K562 (cell line): Measurements from ENCODE around the gene SLC26A2. TPM values are rescaled to one million over a fixed set of nuclear protein-coding genes. Genes with fewer than 3 reads are reported as not detected.

Experiments
- BRD4 ChIP-seq: fragments of 200-600 bp; sonication (generic); IDR thresholded peaks from 2 replicates; pipeline ENCODE4 v1.6.1; 2017; ENCODE audit warnings: inconsistent platforms
- FOXK2 ChIP-seq, 2 experiments: fragments of 450-650 bp; IDR thresholded peaks in 1 of 2; conservative IDR thresholded peaks in 1 of 2; 2 replicates each; pipeline ENCODE4 v1.6.1; 2016; ENCODE audit warnings: low read depth in 2 of 2, mild to moderate bottlenecking in 1 of 2
- HDAC2 ChIP-seq: fragments of 450-650 bp; IDR thresholded peaks from 2 replicates; pipeline ENCODE4 v1.6.1; 2016; ENCODE audit warnings: mild to moderate bottlenecking
- IFI16 ChIP-seq: fragments of 250-450 bp; sonication (Bioruptor Pico); IDR thresholded peaks from 2 replicates; pipeline ENCODE4 v2.1.2; 2022; ENCODE audit warnings: mild to moderate bottlenecking, inconsistent platforms
- KAT8 ChIP-seq: fragments of 450-650 bp; IDR thresholded peaks from 2 replicates; pipeline ENCODE4 v1.6.1; 2016; ENCODE audit warnings: low read depth, mild to moderate bottlenecking
- KDM1A ChIP-seq, 2 experiments: fragments of 450-650 bp; IDR thresholded peaks; 2 replicates each; pipeline ENCODE4 v1.6.1; 2016; ENCODE audit warnings: mild to moderate bottlenecking in 2 of 2
- NCOR1 ChIP-seq: fragments of 450-650 bp; IDR thresholded peaks from 2 replicates; pipeline ENCODE4 v1.6.1; 2016; ENCODE audit warnings: mild to moderate bottlenecking, moderate library complexity
- NFIC ChIP-seq: fragments of 450-650 bp; IDR thresholded peaks from 2 replicates; pipeline ENCODE4 v1.6.1; 2017; ENCODE audit warnings: mild to moderate bottlenecking, inconsistent platforms
- SIN3B ChIP-seq: fragments of 450-650 bp; IDR thresholded peaks from 2 replicates; pipeline ENCODE4 v1.6.1; 2017; ENCODE audit warnings: low read depth, mild to moderate bottlenecking, moderate library complexity
- SMAD1 ChIP-seq: fragments of 150-350 bp; IDR thresholded peaks from 2 replicates; pipeline ENCODE4 v1.6.1; 2014; ENCODE audit warnings: low read length, low read depth; ENCODE audit not compliant: partially characterized antibody
- TEAD1 ChIP-seq, 2 experiments: fragments of 450-650 bp in 1 of 2; sonication (generic) in 1 of 2; formaldehyde crosslinking; IDR thresholded peaks; 2 replicates each; pipeline versions ENCODE4 v1.4.0 to v1.8.0; 2020 to 2022; ENCODE audit warnings: mild to moderate bottlenecking in 2 of 2, missing genetic modification reagents in 1 of 2
- ZHX1 ChIP-seq: fragments of 150-350 bp; conservative IDR thresholded peaks from 2 replicates; pipeline ENCODE4 v1.6.1; 2014; ENCODE audit warnings: low read length
- ZNF175 ChIP-seq: fragments of 200-800 bp; sonication (Bioruptor generic); IDR thresholded peaks from 2 replicates; pipeline ENCODE4 v1.6.1; 2016; ENCODE audit warnings: low read depth, mild to moderate bottlenecking, missing genetic modification characterization, missing compliant biosample characterization
- ZNF584 ChIP-seq: fragments of 200-800 bp; sonication (Bioruptor generic); IDR thresholded peaks from 2 replicates; pipeline ENCODE4 v1.6.1; 2016; ENCODE audit warnings: low read depth, mild to moderate bottlenecking, missing genetic modification characterization, missing compliant biosample characterization
- polyA plus RNA-seq, 8 experiments: library from polyadenylated mRNA; depleted of rRNA in 4 of 8; stranded (reverse) in 5 of 8; unstranded in 3 of 8; fragments of >200 nt; fragmentation: Nextera tagmentation in 2 of 8; fragmentation: Illumina TruSeq in 1 of 8; extraction: Ambion mirVana in 2 of 8; extraction: Trizol in 1 of 8; gene quantifications; 2 replicates each; pipeline versions ENCODE4 v1.2.1 to v1.2.3, GENCODE V29; 2011 to 2014; ENCODE audit warnings: inconsistent platforms in 1 of 8, missing spikeins in 1 of 8
- total RNA-seq, 7 experiments: library from RNA; depleted of rRNA in 6 of 7; stranded (reverse); fragments of >200 nt in 6 of 7; fragmentation: Illumina TruSeq in 2 of 7; extraction: Trizol in 2 of 7; gene quantifications; 2 replicates each; pipeline versions ENCODE4 v1.2.1 to v1.2.3, GENCODE V29; 2011 to 2021; ENCODE audit warnings: low replicate concordance in 1 of 7
- TF ChIP-seq, protein P1 (sequence below): fragments of 450-650 bp; IDR thresholded peaks from one replicate; pipeline ENCODE4 v1.6.1; 2018; ENCODE audit warnings: mild to moderate bottlenecking, moderate library complexity; ENCODE audit not compliant: partially characterized antibody
- TF ChIP-seq, protein P2 (sequence below): IDR thresholded peaks from 2 replicates; pipeline ENCODE4 v1.6.1; 2011; ENCODE audit not compliant: insufficient read length; ENCODE audit errors: extremely low read depth
- TF ChIP-seq, protein P3 (sequence below): fragments of 200-800 bp; sonication (Bioruptor generic); IDR thresholded peaks from 2 replicates; pipeline ENCODE4 v1.6.1; 2017; ENCODE audit warnings: missing genetic modification characterization, missing compliant biosample characterization
- TF ChIP-seq, protein P4 (sequence below): fragments of 450-650 bp; formaldehyde crosslinking; IDR thresholded peaks from 2 replicates; pipeline ENCODE4 v1.4.0; 2020; ENCODE audit warnings: mild to moderate bottlenecking, moderate library complexity

SLC26A2 gene
- total and polyA plus RNA-seq, 9 of the 15 experiments (the other 6 are each of a cell fraction or from before 2014, with no cell fraction given), result 1.1 to 6.3 (median 3.6) TPM

- TF ChIP-seq SIN3B, result no peak
- peak in 1 of 2 experiments; percentile 62; a peak in 2 of 4 replicates for TF ChIP-seq TEAD1 (CRISPR knock-in tag; IDR thresholded peaks at IDR 0.05)
- TF ChIP-seq SMAD1, result no peak
- 0 out of 2 replicates have a peak, but pooled peaks have one; percentile 11 for TF ChIP-seq BRD4
- TF ChIP-seq, protein P1, sequence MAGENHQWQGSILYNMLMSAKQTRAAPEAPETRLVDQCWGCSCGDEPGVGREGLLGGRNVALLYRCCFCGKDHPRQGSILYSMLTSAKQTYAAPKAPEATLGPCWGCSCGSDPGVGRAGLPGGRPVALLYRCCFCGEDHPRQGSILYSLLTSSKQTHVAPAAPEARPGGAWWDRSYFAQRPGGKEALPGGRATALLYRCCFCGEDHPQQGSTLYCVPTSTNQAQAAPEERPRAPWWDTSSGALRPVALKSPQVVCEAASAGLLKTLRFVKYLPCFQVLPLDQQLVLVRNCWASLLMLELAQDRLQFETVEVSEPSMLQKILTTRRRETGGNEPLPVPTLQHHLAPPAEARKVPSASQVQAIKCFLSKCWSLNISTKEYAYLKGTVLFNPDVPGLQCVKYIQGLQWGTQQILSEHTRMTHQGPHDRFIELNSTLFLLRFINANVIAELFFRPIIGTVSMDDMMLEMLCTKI, result no peak
- TF ChIP-seq NFIC, result no peak
- TF ChIP-seq, protein P2, sequence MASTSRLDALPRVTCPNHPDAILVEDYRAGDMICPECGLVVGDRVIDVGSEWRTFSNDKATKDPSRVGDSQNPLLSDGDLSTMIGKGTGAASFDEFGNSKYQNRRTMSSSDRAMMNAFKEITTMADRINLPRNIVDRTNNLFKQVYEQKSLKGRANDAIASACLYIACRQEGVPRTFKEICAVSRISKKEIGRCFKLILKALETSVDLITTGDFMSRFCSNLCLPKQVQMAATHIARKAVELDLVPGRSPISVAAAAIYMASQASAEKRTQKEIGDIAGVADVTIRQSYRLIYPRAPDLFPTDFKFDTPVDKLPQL, result no peak
- TF ChIP-seq NCOR1, result 0 out of 2 replicates have a peak, but pooled peaks have one; percentile 8
- 0 out of 2 replicates have a peak, but pooled peaks have one; percentile 71 for TF ChIP-seq HDAC2
- peak in 1 of 2 experiments; percentile 40; a peak in 1 of 4 replicates for TF ChIP-seq FOXK2 (conservative IDR thresholded peaks at IDR 0.05 in 1 of 2, IDR thresholded peaks at IDR 0.05 in 1 of 2; ENCODE audit: low read depth in 2 of 2)
- TF ChIP-seq, protein P3, sequence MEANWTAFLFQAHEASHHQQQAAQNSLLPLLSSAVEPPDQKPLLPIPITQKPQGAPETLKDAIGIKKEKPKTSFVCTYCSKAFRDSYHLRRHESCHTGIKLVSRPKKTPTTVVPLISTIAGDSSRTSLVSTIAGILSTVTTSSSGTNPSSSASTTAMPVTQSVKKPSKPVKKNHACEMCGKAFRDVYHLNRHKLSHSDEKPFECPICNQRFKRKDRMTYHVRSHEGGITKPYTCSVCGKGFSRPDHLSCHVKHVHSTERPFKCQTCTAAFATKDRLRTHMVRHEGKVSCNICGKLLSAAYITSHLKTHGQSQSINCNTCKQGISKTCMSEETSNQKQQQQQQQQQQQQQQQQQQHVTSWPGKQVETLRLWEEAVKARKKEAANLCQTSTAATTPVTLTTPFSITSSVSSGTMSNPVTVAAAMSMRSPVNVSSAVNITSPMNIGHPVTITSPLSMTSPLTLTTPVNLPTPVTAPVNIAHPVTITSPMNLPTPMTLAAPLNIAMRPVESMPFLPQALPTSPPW, result peak; percentile 48; the same call in 1 of the 2 replicates
- TF ChIP-seq KDM1A (IDR thresholded peaks at IDR 0.05), result peak; percentile 29 to 60; a peak in 3 of 4 replicates
- no peak for TF ChIP-seq IFI16
- TF ChIP-seq KAT8, result no peak
- TF ChIP-seq, protein P4, sequence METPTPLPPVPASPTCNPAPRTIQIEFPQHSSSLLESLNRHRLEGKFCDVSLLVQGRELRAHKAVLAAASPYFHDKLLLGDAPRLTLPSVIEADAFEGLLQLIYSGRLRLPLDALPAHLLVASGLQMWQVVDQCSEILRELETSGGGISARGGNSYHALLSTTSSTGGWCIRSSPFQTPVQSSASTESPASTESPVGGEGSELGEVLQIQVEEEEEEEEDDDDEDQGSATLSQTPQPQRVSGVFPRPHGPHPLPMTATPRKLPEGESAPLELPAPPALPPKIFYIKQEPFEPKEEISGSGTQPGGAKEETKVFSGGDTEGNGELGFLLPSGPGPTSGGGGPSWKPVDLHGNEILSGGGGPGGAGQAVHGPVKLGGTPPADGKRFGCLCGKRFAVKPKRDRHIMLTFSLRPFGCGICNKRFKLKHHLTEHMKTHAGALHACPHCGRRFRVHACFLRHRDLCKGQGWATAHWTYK (CRISPR knock-in tag), result peak; percentile 28; the same call in 1 of the 2 replicates
- TF ChIP-seq ZHX1, result 0 out of 2 replicates have a peak, but pooled peaks have one; percentile 44
- TF ChIP-seq ZNF175 (CRISPR knock-in tag), result no peak; the same call in 1 of the 2 replicates
- peak; percentile 71; the same call in 1 of the 2 replicates for TF ChIP-seq ZNF584
Observed at GRCh38 chr5:149959406-149960236, 937 bp upstream of the SLC26A2 start (continued).
